C4-2B (cell line): Measurements from ENCODE around the gene CXCR2.

ENCODE experiments used
- CTCF ChIP-seq: fragments of 450-650 bp; conservative IDR thresholded peaks from 2 replicates; pipeline ENCODE4 v1.5.1; 2017; ENCODE audit warnings: mild to moderate bottlenecking
- ZFX ChIP-seq: fragments of 450-650 bp; IDR thresholded peaks from 2 replicates; pipeline ENCODE4 v1.6.1; 2017

DNA sequence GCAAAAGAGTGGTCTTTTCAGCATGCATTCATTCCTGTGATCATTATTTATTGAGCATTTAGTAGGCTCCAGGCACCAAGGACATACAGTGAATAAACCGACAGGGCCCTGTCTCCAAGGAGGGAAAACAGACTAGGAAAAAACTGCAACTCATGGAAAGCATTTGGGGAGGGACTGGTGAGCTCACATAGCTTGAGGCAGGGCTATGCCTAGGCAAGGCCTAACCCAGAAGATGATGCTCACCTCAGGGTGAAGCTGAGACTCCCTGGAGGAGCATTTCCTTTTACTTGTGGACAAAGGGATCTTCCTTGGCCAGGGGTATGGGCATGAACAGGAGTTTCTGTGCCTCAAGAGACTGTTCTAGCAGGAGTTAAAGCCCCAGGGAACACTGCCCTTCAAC lies 37.0 kb downstream of the CXCR2 start:
- TF ChIP-seq CTCF (no peak), ZFX (no peak)
